Endothelial cell of umbilical vein (primary cell): ENCODE measurements around the gene FAM149B1. TPM values are rescaled to one million over a fixed set of nuclear protein-coding genes. Genes with fewer than 3 reads are reported as not detected.

Source experiments
- BruUV-seq: library from RNA; stranded (reverse); fragments of 400-500 nt; replicated peaks from 2 replicates; lab custom pipeline; 2021; lab: Mats Ljungman, UMichigan
- CTCF ChIA-PET: fragments of 300-600, 350-600 bp; sonication (Branson Sonifier 250); formaldehyde crosslinking; loops from one replicate; lab custom pipeline; 2021; ENCODE audit warnings: antibody characterized with exemption, inconsistent platforms; lab: Charles Lee
- POLR2A ChIA-PET: fragments of 300-600, 350-600 bp; sonication (Branson Sonifier 250); formaldehyde crosslinking; loops from one replicate; lab custom pipeline; 2021; ENCODE audit warnings: antibody characterized with exemption, inconsistent platforms; lab: Charles Lee
- DNase-seq: peaks from one replicate; pipeline ENCODE4 v3.0.0-alpha.2; 2011; ENCODE audit warnings: low read depth, low spot score
- FAIRE-seq: peaks from 2 replicates; lab custom pipeline; 2011; peaks lifted over from hg19 to GRCh38; lab: Jason Lieb, UNC
- H2AFZ ChIP-seq: 2 replicates; pipeline ENCODE4 v1.6.0; 2012; ENCODE audit warnings: low read depth, low read length, control low read depth, inconsistent platforms
- H3K27ac ChIP-seq: 2 replicates; pipeline ENCODE4 v1.5.1; 2011; ENCODE audit warnings: low read depth, mild to moderate bottlenecking, control low read depth, low read length, moderate library complexity; ENCODE audit not compliant: insufficient read depth
- H3K27me3 ChIP-seq, 2 experiments: 2 replicates each; pipeline versions ENCODE4 v1.6.0 to v1.6.1; 2011; ENCODE audit warnings: low read length in 2 of 2, mixed read lengths in 1 of 2; ENCODE audit not compliant: control insufficient read depth in 2 of 2, insufficient read depth in 2 of 2
- H3K36me3 ChIP-seq, 2 experiments: 2 replicates in 1 of 2; 3 replicates in 1 of 2; pipeline ENCODE4 v1.5.1; 2011; ENCODE audit warnings: low read length in 2 of 2, mild to moderate bottlenecking in 1 of 2, moderate library complexity in 1 of 2; ENCODE audit not compliant: control insufficient read depth in 2 of 2, insufficient read depth in 2 of 2; ENCODE audit errors: extremely low read depth in 1 of 2
- H3K4me1 ChIP-seq: 3 replicates; pipeline ENCODE4 v1.5.1; 2011; ENCODE audit warnings: mild to moderate bottlenecking, low read length; ENCODE audit not compliant: control insufficient read depth, insufficient read depth; ENCODE audit errors: extremely low read depth
- H3K4me2 ChIP-seq: 2 replicates; pipeline ENCODE4 v1.6.1; 2011; ENCODE audit warnings: low read length, control low read depth, mixed read lengths; ENCODE audit not compliant: insufficient read depth
- H3K4me3 ChIP-seq, 3 experiments: fragments of 200-600 bp in 1 of 3; sonication (generic), shearing (Covaris generic) in 1 of 3; replicated peaks in 1 of 3; 2 replicates each; pipeline ENCODE4 v1.5.1; 2011 to 2016; ENCODE audit warnings: control low read depth in 3 of 3, low read length in 3 of 3, mild to moderate bottlenecking in 2 of 3, inconsistent platforms in 1 of 3, low read depth in 1 of 3, moderate library complexity in 1 of 3; ENCODE audit not compliant: insufficient read depth in 1 of 3
- H3K79me2 ChIP-seq: 2 replicates; pipeline ENCODE4 v1.6.0; 2012; ENCODE audit warnings: low read length, inconsistent platforms; ENCODE audit not compliant: control insufficient read depth, insufficient read depth
- H3K9ac ChIP-seq: replicated peaks from 2 replicates; pipeline ENCODE3; 2011; ENCODE audit warnings: low read length, control low read depth; ENCODE audit not compliant: insufficient read depth; ENCODE audit errors: extremely low read depth
- H3K9me1 ChIP-seq: replicated peaks from 3 replicates; pipeline ENCODE4 v1.6.0; 2011; ENCODE audit warnings: mild to moderate bottlenecking, low read length; ENCODE audit not compliant: control insufficient read depth, insufficient read depth; ENCODE audit errors: extremely low read depth
- H3K9me3 ChIP-seq: replicated peaks from 2 replicates; pipeline ENCODE4 v1.5.1; 2012; ENCODE audit warnings: low read length, inconsistent platforms; ENCODE audit not compliant: control insufficient read depth, insufficient read depth
- H4K20me1 ChIP-seq: replicated peaks from 2 replicates; pipeline ENCODE3; 2011; ENCODE audit warnings: mild to moderate bottlenecking, low read length; ENCODE audit not compliant: control insufficient read depth, insufficient read depth; ENCODE audit errors: extremely low read depth
- CTCF ChIP-seq, 2 donors: IDR thresholded peaks; 1 replicate in 1 of 2; 2 replicates in 1 of 2; pipeline ENCODE4 v1.5.1; 2011; ENCODE audit warnings: low read length in 2 of 2, mild to moderate bottlenecking in 2 of 2, moderate library complexity in 2 of 2, control low read depth in 1 of 2, inconsistent platforms in 1 of 2, low read depth in 1 of 2; ENCODE audit not compliant: insufficient read depth in 1 of 2; ENCODE audit errors: extremely low read depth in 1 of 2
- EZH2 ChIP-seq: IDR thresholded peaks from 2 replicates; pipeline ENCODE4 v1.6.1; 2012; ENCODE audit warnings: borderline replicate concordance, low read depth, mild to moderate bottlenecking, moderate library complexity, low read length, inconsistent platforms; ENCODE audit not compliant: severe bottlenecking
- FOS ChIP-seq: IDR thresholded peaks from 2 replicates; pipeline ENCODE4 v1.6.1; 2011; ENCODE audit warnings: mild to moderate bottlenecking, low read length, moderate library complexity, borderline replicate concordance; ENCODE audit not compliant: insufficient read depth
- GATA2 ChIP-seq: IDR thresholded peaks from 2 replicates; pipeline ENCODE4 v1.7.0; 2011; ENCODE audit warnings: low read depth, mild to moderate bottlenecking, moderate library complexity, mixed read lengths, low read length; ENCODE audit not compliant: insufficient read length, insufficient read depth
- JUN ChIP-seq: IDR thresholded peaks from 2 replicates; pipeline ENCODE4 v1.6.1; 2011; ENCODE audit warnings: borderline replicate concordance, low read depth; ENCODE audit not compliant: insufficient read length, insufficient read depth
- MYC ChIP-seq: IDR thresholded peaks from one replicate; pipeline ENCODE4 v1.6.1; 2011; ENCODE audit warnings: mild to moderate bottlenecking, low read depth, low read length
- POLR2A ChIP-seq: IDR thresholded peaks from 2 replicates; pipeline ENCODE4 v1.6.1; 2012; ENCODE audit warnings: low read depth, mild to moderate bottlenecking, control low read depth, low read length
- POLR2AphosphoS5 ChIP-seq: IDR thresholded peaks from 2 replicates; pipeline ENCODE4 v1.6.1; 2012; ENCODE audit warnings: low read depth, mild to moderate bottlenecking, control low read depth, low read length, moderate library complexity; ENCODE audit not compliant: insufficient read depth
- dilution Hi-C: fragments of 300-500 bp; cut with MboI; formaldehyde crosslinking; loops from one replicate; pipeline ENCODE4 v1.15.0; 2019; ENCODE audit warnings: low sequenced_read_pairs; ENCODE audit not compliant: extremely low pct_ligation_motif_present
- intact Hi-C: fragments of 100-400 bp; cut with micrococcal nuclease; formaldehyde crosslinking; loops from one replicate; pipeline ENCODE4 v1.10.0; 2022
- polyA plus RNA-seq, 4 experiments: library from polyadenylated mRNA; depleted of rRNA in 3 of 4; stranded (reverse) in 3 of 4; unstranded in 1 of 4; fragments of >200 nt; gene quantifications; 2 replicates each; pipeline versions ENCODE4 v1.2.1 to v1.2.3, GENCODE V29; 2011 to 2012; ENCODE audit warnings: missing spikeins in 1 of 4
- total RNA-seq: library from RNA; stranded (reverse); gene quantifications from 2 replicates; pipeline ENCODE4 v1.2.3, GENCODE V29; 2021

The FAM149B1 gene
- total and polyA plus RNA-seq, 2 donors (not counting 3 experiments of a cell fraction or from before 2014, with no cell fraction given): 19.5 to 26.7 TPM

GRCh38 chr10:73186266-73186665 is 18.3 kb downstream of the FAM149B1 start:
- Histone ChIP-seq H3K79me2 (no peaks in the 10 kb centered on the region), H3K9ac (no peak overlapping the region), H3K27me3 (no peaks in the 10 kb centered on the region), H3K36me3 (no peaks in the 10 kb centered on the region), H3K9me3 (no peaks in the 10 kb centered on the region), H3K9me1 (no peaks in the 10 kb centered on the region), H3K4me2 (no peak overlapping the region), H3K27ac (no peak overlapping the region), H4K20me1 (no peaks in the 10 kb centered on the region), H3K4me3 (no peak overlapping the region), H2AFZ (no peak overlapping the region), H3K4me1 (peaks cover 15% of the 10 kb centered on the region)
- intact Hi-C loops (no loop called here), dilution Hi-C loops (no loop called here)
- DNase-seq (no peak), FAIRE-seq (no peak)
- BruUV-seq: no TSS peak
- TF ChIP-seq POLR2AphosphoS5 (no peak), JUN (no peak), GATA2 (no peak), EZH2 (no peak), POLR2A (no peak), CTCF (IDR thresholded peaks at IDR 0.05; ENCODE audit: extremely low read depth in 1 of 2, insufficient read depth in 1 of 2, low read depth in 1 of 2, low read length in 2 of 2) (no peak), MYC (no peak), FOS (no peak)
- ChIA-PET POLR2A (no interaction called here), CTCF (no interaction called here)
